Smooth muscle cell (in vitro differentiated cells): ENCODE data around the gene ANKRD44. TPM values are rescaled to one million over a fixed set of nuclear protein-coding genes. Genes with fewer than 3 reads are reported as not detected.
A peak's percentile ranks its signal among the peaks of the same experiment; 100 is the strongest.

Experiments used
- DNase-seq: peaks from one replicate; lab custom pipeline; 2025; ENCODE audit not compliant: unreplicated experiment; lab: John Stamatoyannopoulos, UW
- H2AFZ ChIP-seq: fragments of 200-600 bp; sonication (generic); 2 replicates; pipeline ENCODE4 v1.6.0; 2016; ENCODE audit warnings: antibody characterized with exemption, low read depth, mild to moderate bottlenecking
- H3F3A ChIP-seq: fragments of 200-600 bp; sonication (generic); 2 replicates; pipeline ENCODE4 v1.6.0; 2017; ENCODE audit warnings: antibody characterized with exemption, low read depth
- H3K27ac ChIP-seq: fragments of 200-600 bp; sonication (generic); 2 replicates; pipeline ENCODE4 v1.5.1; 2016; ENCODE audit warnings: low read depth, mild to moderate bottlenecking
- H3K27me3 ChIP-seq: fragments of 200-600 bp; sonication (generic); 2 replicates; pipeline ENCODE4 v1.6.1; 2016; ENCODE audit warnings: low read depth, mild to moderate bottlenecking
- H3K36me3 ChIP-seq: fragments of 200-600 bp; sonication (generic); 2 replicates; pipeline ENCODE4 v1.5.1; 2016; ENCODE audit warnings: low read depth
- H3K4me1 ChIP-seq: fragments of 200-600 bp; sonication (generic); 2 replicates; pipeline ENCODE4 v1.5.1; 2016; ENCODE audit warnings: low read depth
- H3K4me2 ChIP-seq: fragments of 200-600 bp; sonication (generic); 2 replicates; pipeline ENCODE4 v1.6.0; 2016; ENCODE audit warnings: mild to moderate bottlenecking
- H3K4me3 ChIP-seq: fragments of 200-600 bp; sonication (generic); 2 replicates; pipeline ENCODE4 v1.5.1; 2016; ENCODE audit warnings: mild to moderate bottlenecking
- H3K79me2 ChIP-seq: fragments of 200-600 bp; sonication (generic); 2 replicates; pipeline ENCODE4 v1.6.0; 2016; ENCODE audit warnings: low read depth, mild to moderate bottlenecking
- H3K9ac ChIP-seq: fragments of 200-600 bp; sonication (generic); 2 replicates; pipeline ENCODE4 v1.6.0; 2016; ENCODE audit warnings: low read depth
- H3K9me3 ChIP-seq: fragments of 200-600 bp; sonication (generic); replicated peaks from 2 replicates; pipeline ENCODE4 v1.5.1; 2016; ENCODE audit warnings: low read depth
- H4K20me1 ChIP-seq: fragments of 200-600 bp; sonication (generic); 2 replicates; pipeline ENCODE4 v1.6.0; 2016; ENCODE audit warnings: low read depth
- CTCF ChIP-seq: fragments of 200-600 bp; sonication (generic); IDR thresholded peaks from 2 replicates; pipeline ENCODE4 v1.5.1; 2017; ENCODE audit warnings: borderline replicate concordance, mild to moderate bottlenecking, antibody characterized with exemption; ENCODE audit not compliant: insufficient read depth, poor library complexity, severe bottlenecking
- WGBS: methylation state at CpG from one replicate; pipeline ENCODE4 v1.1.7; 2016; ENCODE audit warnings: low lambda C conversion rate; 5-methylcytosine and 5-hydroxymethylcytosine counted together
- polyA plus RNA-seq: library from polyadenylated mRNA; unstranded; fragments of >200 nt; fragmentation: Nextera tagmentation; extraction: Ambion mirVana; gene quantifications from 2 replicates; pipeline ENCODE4 v1.2.1, GENCODE V29; 2016
- total RNA-seq: library from RNA; depleted of rRNA; stranded (reverse); fragments of >200 nt; gene quantifications from 2 replicates; pipeline ENCODE4 v1.2.3, GENCODE V29; 2014

ANKRD44 gene
- total and polyA plus RNA-seq, 2 experiments from 2014 or later, result 3.6 to 5.5 TPM

GRCh38 chr2:197285361-197285760 is 25.2 kb downstream of the ANKRD44 start:
- Histone ChIP-seq H3K27ac (no peak overlapping the region), H3K79me2 (no peaks in the 10 kb centered on the region), H3K4me3 (no peak overlapping the region), H2AFZ (no peak overlapping the region), H3K4me1 (no peaks in the 10 kb centered on the region), H3F3A (no peaks in the 10 kb centered on the region), H3K9me3 (no peaks in the 10 kb centered on the region), H3K36me3 (no peaks in the 10 kb centered on the region), H3K9ac (no peak overlapping the region), H3K4me2 (peak overlapping the region; percentile 14), H3K27me3 (no peaks in the 10 kb centered on the region), H4K20me1 (no peaks in the 10 kb centered on the region)
- WGBS, result 34% methylated on average over 3 of the region's 3 CpGs
- DNase-seq, result no peak
- no peak for TF ChIP-seq CTCF

GRCh38 chr2:197284956-197285355 is 25.6 kb downstream of the ANKRD44 start:
- H3K27ac ChIP-seq, result no peak overlapping the region
- H3K9ac ChIP-seq, result no peak overlapping the region
- H3K4me2 ChIP-seq, result peak overlapping the region; percentile 14
- H4K20me1 ChIP-seq, result no peaks in the 10 kb centered on the region
- H3K27me3 ChIP-seq, result no peaks in the 10 kb centered on the region
- H3F3A ChIP-seq, result no peaks in the 10 kb centered on the region
- no peak overlapping the region for H3K4me3 ChIP-seq
- no peaks in the 10 kb centered on the region for H3K36me3 ChIP-seq
- TF ChIP-seq CTCF, result no peak
- no peaks in the 10 kb centered on the region for H3K4me1 ChIP-seq
- no peaks in the 10 kb centered on the region for H3K9me3 ChIP-seq
- no peak overlapping the region for H2AFZ ChIP-seq
- no peak for DNase-seq
- H3K79me2 ChIP-seq, result no peaks in the 10 kb centered on the region

- Histone ChIP-seq H3K27me3 (no peaks in the 10 kb centered on the region), H3K4me2 (no peak overlapping the region), H2AFZ (no peak overlapping the region), H3K9ac (no peak overlapping the region), H3K4me1 (no peaks in the 10 kb centered on the region), H3K4me3 (no peak overlapping the region), H3K79me2 (no peaks in the 10 kb centered on the region), H3F3A (no peaks in the 10 kb centered on the region), H3K9me3 (no peaks in the 10 kb centered on the region), H3K27ac (no peak overlapping the region), H4K20me1 (no peaks in the 10 kb centered on the region), H3K36me3 (no peaks in the 10 kb centered on the region)
- DNase-seq, result no peak
- WGBS, result 96% methylated on average over 2 of the region's 2 CpGs
- TF ChIP-seq CTCF, result no peak
Measured at GRCh38 chr2:197281421-197281820, 29.2 kb downstream of the ANKRD44 start.

GRCh38 chr2:197280015-197280702 is 30.4 kb downstream of the ANKRD44 start:
- Histone ChIP-seq H3K4me3 (no peak overlapping the region), H4K20me1 (no peaks in the 10 kb centered on the region), H3F3A (no peaks in the 10 kb centered on the region), H3K36me3 (no peaks in the 10 kb centered on the region), H3K9me3 (no peaks in the 10 kb centered on the region), H2AFZ (no peak overlapping the region), H3K27me3 (no peaks in the 10 kb centered on the region), H3K4me2 (no peak overlapping the region), H3K9ac (no peak overlapping the region), H3K4me1 (no peaks in the 10 kb centered on the region), H3K79me2 (no peaks in the 10 kb centered on the region), H3K27ac (no peak overlapping the region)
- no peak for DNase-seq
- 67% methylated on average over 13 of the region's 13 CpGs for WGBS
- no peak for TF ChIP-seq CTCF
